Endothelial cell (in vitro differentiated cells): ENCODE results near the gene FGF14. TPM values are rescaled to one million over a fixed set of nuclear protein-coding genes. Genes with fewer than 3 reads are reported as not detected.

Experiments used
- DNase-seq: peaks from one replicate; pipeline ENCODE4 v3.0.0; 2021; ENCODE audit warnings: low spot score
- H3K27ac Mint-ChIP-seq: one replicate; pipeline ENCODE4 v1.8.0; 2021; ENCODE audit warnings: mixed read lengths, inconsistent platforms; ENCODE audit not compliant: unreplicated experiment
- H3K27me3 Mint-ChIP-seq: one replicate; pipeline ENCODE4 v1.8.0; 2021; ENCODE audit warnings: mild to moderate bottlenecking, moderate library complexity, mixed read lengths, inconsistent platforms; ENCODE audit not compliant: unreplicated experiment
- H3K36me3 Mint-ChIP-seq: one replicate; pipeline ENCODE4 v1.8.0; 2021; ENCODE audit warnings: mild to moderate bottlenecking, low read depth, mixed read lengths, inconsistent platforms; ENCODE audit not compliant: unreplicated experiment
- H3K4me1 Mint-ChIP-seq: one replicate; pipeline ENCODE4 v1.8.0; 2021; ENCODE audit warnings: mild to moderate bottlenecking, mixed read lengths, inconsistent platforms; ENCODE audit not compliant: unreplicated experiment
- H3K4me3 Mint-ChIP-seq: one replicate; pipeline ENCODE4 v1.8.0; 2021; ENCODE audit warnings: mild to moderate bottlenecking, mixed read lengths, inconsistent platforms; ENCODE audit not compliant: unreplicated experiment
- H3K9me3 Mint-ChIP-seq: one replicate; pipeline ENCODE4 v1.8.0; 2021; ENCODE audit warnings: mixed read lengths, inconsistent platforms; ENCODE audit not compliant: unreplicated experiment
- total RNA-seq: library from RNA; stranded (reverse); fragmentation: NEBNext Ultra II Directional; extraction: Animal tissue kit (Norgen Biotek cat#: 25700); gene quantifications from one replicate; pipeline ENCODE4 v1.2.1, GENCODE V29; 2021; ENCODE audit not compliant: unreplicated experiment
- TF ChIP-seq, protein P1 (sequence below): fragments of 200-600 bp; sonication (generic); IDR thresholded peaks from one replicate; pipeline ENCODE4 v1.5.0; 2021; ENCODE audit warnings: antibody characterized with exemption; ENCODE audit not compliant: unreplicated experiment

Gene FGF14
- total RNA-seq, 1 donor from 2014 or later, result 0.13 TPM

DNA sequence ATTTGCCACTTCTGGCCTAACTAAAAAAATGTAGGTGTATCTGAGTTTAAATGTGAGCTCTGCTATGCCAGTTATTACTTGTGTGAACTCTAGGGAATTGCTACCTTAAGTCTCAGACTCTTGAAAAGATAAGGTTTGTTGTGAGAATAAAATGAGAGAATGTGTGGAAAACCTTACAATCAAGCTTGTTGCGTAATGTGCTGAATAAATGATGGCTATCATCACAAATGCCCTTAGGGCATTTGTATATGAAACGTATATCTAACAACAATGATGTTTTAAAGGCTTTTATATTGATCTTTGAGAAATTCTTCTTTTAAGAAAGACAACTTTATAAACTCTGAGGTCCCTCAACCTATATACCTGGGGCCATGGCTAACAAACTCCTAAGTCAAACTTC is 564.6 kb downstream of the FGF14 start:
- Mint-ChIP-seq H3K27me3 (no peaks in the 10 kb centered on the region), H3K27ac (no peak overlapping the region), H3K9me3 (no peaks in the 10 kb centered on the region), H3K36me3 (no peaks in the 10 kb centered on the region), H3K4me1 (no peaks in the 10 kb centered on the region), H3K4me3 (no peak overlapping the region)
- DNase-seq, result no peak
- TF ChIP-seq, protein P1, sequence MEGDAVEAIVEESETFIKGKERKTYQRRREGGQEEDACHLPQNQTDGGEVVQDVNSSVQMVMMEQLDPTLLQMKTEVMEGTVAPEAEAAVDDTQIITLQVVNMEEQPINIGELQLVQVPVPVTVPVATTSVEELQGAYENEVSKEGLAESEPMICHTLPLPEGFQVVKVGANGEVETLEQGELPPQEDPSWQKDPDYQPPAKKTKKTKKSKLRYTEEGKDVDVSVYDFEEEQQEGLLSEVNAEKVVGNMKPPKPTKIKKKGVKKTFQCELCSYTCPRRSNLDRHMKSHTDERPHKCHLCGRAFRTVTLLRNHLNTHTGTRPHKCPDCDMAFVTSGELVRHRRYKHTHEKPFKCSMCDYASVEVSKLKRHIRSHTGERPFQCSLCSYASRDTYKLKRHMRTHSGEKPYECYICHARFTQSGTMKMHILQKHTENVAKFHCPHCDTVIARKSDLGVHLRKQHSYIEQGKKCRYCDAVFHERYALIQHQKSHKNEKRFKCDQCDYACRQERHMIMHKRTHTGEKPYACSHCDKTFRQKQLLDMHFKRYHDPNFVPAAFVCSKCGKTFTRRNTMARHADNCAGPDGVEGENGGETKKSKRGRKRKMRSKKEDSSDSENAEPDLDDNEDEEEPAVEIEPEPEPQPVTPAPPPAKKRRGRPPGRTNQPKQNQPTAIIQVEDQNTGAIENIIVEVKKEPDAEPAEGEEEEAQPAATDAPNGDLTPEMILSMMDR, result no peak

DNA sequence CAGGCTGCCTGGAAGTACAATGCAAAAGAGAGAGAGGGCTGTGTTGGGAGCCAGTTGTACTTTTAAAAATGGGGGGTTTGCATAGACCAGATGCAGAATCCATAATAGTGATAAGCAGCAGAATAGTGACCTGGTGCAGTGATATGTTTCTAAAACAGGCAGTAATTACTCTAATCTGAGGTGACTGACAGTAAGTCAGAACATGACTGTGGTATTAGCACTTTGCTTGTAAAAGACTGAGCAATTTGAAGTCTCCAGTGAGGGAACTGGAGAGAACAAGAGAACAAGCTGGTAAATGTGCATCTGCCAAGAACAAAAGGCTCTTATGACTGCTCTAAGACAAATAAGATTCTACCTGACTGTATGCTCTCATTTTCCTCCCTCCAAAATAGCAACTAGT is 565.9 kb downstream of the FGF14 start:
- TF ChIP-seq, protein P1, result no peak
- H3K27me3 Mint-ChIP-seq, result no peaks in the 10 kb centered on the region

DNA sequence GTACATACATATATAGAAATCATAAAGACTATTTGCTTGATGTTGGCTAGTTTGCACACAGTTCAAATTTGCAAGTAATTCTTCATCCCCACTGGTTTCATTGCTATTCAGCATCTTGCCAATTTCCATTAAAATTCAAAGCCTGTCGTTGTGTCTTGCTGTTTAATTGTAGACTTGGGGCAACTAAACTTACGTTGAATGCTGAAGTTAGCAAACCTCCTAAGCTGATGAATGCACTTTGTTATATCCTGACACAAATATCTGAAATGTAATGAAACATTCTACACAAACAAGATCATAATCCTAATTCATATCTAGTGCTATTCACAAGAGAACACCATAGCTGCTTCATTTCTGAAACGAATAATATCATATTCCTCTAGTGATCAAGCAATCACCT is 568.2 kb downstream of the FGF14 start:
- Mint-ChIP-seq H3K27ac (no peak overlapping the region), H3K4me3 (no peak overlapping the region), H3K36me3 (no peaks in the 10 kb centered on the region), H3K9me3 (no peaks in the 10 kb centered on the region), H3K27me3 (no peaks in the 10 kb centered on the region), H3K4me1 (no peaks in the 10 kb centered on the region)
- no peak for DNase-seq
- TF ChIP-seq, protein P1, result no peak

More for the DNA sequence above, 565.9 kb downstream of the FGF14 start:
- no peaks in the 10 kb centered on the region for H3K4me1 Mint-ChIP-seq
- no peak for DNase-seq
- no peak overlapping the region for H3K27ac Mint-ChIP-seq
- H3K36me3 Mint-ChIP-seq, result no peaks in the 10 kb centered on the region
- H3K9me3 Mint-ChIP-seq, result no peaks in the 10 kb centered on the region
- no peak overlapping the region for H3K4me3 Mint-ChIP-seq

DNA sequence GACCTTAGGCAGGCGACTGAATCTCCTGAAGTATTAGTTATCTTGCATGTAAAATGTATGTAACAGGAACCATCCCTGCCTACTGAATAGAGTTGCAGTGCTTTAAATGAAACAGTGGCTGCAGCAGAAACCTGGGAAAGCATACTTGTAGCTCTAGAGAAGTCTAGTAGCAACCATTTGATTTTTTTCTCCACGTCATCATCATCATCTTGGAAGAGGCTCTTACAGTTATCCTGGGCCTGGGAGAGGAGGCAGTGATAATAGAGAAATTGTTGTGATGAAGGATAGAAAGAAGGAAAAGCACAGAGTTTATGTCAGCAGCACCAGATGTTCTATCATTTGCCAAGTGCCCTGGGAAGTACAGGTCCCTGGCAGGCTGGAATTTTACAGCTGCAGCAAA is 571.8 kb downstream of the FGF14 start:
- H3K36me3 Mint-ChIP-seq, result no peaks in the 10 kb centered on the region
- H3K9me3 Mint-ChIP-seq, result no peaks in the 10 kb centered on the region
- no peaks in the 10 kb centered on the region for H3K4me1 Mint-ChIP-seq
- H3K4me3 Mint-ChIP-seq, result no peak overlapping the region
- TF ChIP-seq, protein P1, result no peak
- no peaks in the 10 kb centered on the region for H3K27me3 Mint-ChIP-seq
- no peak for DNase-seq
- no peak overlapping the region for H3K27ac Mint-ChIP-seq

DNA sequence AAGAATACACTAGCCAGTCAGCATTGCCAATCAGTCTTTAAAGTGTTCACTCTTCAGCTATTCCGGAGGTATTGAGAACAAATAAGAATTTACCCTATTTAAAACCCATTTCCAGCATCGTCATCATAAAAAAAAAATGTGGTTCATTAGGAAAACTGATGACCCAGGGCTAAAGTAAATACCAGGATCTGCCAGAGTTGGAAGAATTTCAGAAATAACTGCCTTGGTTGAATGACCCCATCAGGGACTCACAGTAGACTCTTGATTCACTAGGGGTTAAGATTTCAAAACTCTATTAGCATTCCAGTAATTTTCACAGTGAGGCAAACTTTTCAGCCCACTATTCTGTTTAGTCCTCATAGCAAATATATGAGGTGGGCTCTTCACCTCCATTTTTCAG is 572.4 kb downstream of the FGF14 start:
- no peaks in the 10 kb centered on the region for H3K4me1 Mint-ChIP-seq
- H3K9me3 Mint-ChIP-seq, result no peaks in the 10 kb centered on the region
- no peaks in the 10 kb centered on the region for H3K36me3 Mint-ChIP-seq
- H3K27ac Mint-ChIP-seq, result no peak overlapping the region
- no peaks in the 10 kb centered on the region for H3K27me3 Mint-ChIP-seq
- DNase-seq, result no peak
- no peak overlapping the region for H3K4me3 Mint-ChIP-seq
- TF ChIP-seq, protein P1, result no peak
